GM21390 (cell line): ENCODE data around the gene VSIR.

ENCODE experiments used
- ATAC-seq: cut with Tn5 transposase; IDR thresholded peaks from one replicate; pipeline ENCODE4 v1.9.1; 2021; ENCODE audit not compliant: unreplicated experiment

VSIR gene

GRCh38 chr10:71697938-71698709 is 75.2 kb downstream of the VSIR start:
- ATAC-seq: no peak
